Measurements from ENCODE around the gene GPATCH11.

Gene GPATCH11

DNA sequence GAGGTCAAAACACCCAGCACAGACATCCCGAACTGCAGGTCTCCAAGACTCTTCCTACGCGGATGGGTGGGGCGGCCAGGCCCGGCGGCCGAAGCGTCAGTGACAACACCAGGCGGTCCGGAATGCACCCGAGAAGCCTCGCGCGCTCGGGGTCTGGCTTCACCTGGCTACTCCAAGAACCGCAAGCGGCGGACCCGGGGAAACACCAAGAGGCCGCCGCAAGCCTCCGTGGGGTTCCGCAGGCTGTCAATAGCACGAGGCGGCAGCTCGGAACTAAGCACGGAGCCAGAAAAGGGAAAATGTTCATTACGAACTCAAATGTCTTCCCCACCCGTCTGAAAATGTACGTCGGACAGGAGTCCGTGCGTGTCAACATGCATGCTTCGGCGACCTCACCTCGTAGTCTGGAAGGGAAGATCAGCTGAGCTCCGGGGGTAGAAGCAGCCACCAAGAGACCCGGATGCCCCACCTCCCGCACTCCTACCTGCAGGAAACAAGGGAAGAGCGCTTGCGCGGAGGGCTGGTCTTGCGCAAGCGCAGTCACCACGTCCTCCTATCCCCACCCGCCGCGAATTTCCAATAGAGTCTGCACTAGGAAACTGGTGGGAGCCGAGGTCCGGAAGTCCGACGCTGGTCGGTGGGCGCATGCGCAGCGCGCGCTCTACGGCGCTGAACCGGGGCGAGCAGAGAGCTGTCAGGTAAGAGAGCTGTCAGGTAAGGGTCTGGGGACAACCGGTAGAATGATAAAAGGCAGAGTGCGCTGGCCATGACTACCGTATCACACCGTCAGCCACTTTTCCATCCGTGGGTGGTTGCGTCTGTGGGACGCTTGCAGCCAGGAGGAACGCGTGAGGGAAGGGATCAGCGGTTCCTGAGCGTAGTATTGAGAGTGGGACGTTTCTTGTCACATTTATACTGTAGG lies at the start of gene GPATCH11, which contains the start of gene HEATR5B:
GPATCH11 (plus strand) TSS at position 646 of the 922 bp plus-strand sequence. CDS start 3,864 bp downstream, outside the sequence.
HEATR5B (minus strand) TSS at position 500 of the 922 bp plus-strand sequence. CDS start 958 bp downstream, outside the sequence.
- DNase-seq: peak; percentile 97

- DNase-seq: no peak
Measured at GRCh38 chr2:37037771-37038170, 46.5 kb upstream of the GPATCH11 start.

GRCh38 chr2:37039580-37039979 lies 44.7 kb upstream of the GPATCH11 start:
- DNase-seq: no peak

DNA sequence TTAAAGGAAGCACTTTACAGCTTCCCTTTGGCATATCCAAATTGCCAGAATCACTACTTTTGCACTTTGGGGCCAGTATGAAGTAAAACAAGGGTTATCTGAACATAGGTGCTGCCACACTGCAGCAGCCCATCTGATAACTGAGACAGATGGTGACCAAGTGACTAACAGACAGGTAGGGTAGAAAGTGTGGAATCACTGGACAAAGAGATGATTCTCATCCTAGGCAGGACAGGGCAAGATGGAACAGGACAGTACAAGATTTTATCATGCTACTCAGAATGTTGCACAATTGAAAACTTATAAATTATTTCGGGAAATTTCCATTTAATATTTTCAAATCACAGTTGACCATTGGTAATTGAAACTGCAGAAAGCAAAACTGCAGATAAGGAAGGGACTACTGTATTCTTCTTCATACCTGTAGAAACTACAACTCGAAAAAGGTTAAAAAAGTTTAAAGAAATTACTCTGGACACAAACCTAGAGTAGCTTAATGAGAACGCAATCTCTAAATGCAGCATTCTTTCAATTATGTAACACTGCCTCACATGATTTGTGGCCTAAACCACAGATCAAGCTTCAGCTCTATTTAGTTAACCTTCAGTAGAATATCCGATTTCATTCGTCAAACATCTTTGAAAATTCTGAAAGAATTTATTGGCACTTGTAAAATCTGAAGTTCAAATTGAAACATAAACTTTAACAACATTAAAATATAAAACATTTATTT lies 31.6 kb upstream of the GPATCH11 start:
- DNase-seq: no peak

DNA sequence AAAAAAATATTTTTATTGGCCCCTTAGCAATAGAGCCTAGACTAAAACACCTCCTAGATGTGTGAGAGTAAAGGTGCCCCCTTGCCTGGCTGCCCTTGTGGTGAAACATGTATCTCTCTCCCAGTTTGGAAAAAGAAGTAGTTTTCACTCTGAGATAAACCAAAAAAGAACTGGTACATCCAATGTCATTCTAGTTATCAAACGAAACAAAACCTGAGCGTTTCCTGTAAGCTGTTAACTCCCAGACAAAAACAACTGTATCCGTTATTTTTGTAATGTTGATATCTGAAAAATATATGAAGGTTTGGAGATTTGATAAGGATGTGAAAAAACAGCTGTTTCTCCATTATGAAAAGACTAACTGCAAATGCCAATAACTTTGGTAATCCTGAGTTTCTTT lies 24.5 kb upstream of the GPATCH11 start:
- no peak for DNase-seq

DNA sequence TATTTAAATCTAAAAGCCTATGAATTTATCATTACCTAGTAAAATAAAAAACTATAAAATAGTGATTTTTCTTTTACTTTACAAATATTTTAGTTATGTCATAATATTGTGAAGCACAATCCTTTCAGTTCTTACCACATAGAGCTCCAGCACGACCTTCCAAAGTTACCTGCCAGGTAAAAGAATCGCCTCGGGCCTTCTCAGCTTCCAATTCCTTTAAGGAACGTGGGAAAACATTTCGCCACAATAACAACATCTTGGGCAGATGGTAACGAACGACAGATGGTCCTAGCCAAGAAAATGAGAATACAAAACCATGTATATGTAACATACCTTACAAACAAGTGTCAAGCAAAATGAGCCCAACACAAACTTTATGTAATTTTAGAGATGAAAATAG lies 23.9 kb upstream of the GPATCH11 start:
- DNase-seq: no peak

GRCh38 chr2:37061013-37061711 lies 23.2 kb upstream of the GPATCH11 start:
- DNase-seq: no peak

DNA sequence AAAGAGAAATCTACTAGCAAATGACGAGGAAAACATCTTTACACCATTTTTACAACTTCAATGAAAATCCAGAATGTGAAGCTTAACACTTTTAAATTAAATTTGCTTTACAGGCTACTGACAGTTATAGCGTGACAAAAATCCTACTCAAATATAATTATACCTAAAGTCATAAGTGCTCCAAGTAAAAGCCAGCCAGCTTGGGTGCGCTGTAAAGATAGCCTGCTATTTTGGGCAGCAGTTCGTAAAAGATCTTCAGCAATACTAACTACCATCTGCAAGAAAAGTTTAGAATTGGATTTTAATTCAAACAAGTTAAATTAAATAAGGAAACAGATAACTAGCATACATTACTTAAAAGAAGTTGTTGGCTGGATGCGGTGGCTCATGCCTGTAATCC lies 22.5 kb upstream of the GPATCH11 start:
- DNase-seq: no peak

DNA sequence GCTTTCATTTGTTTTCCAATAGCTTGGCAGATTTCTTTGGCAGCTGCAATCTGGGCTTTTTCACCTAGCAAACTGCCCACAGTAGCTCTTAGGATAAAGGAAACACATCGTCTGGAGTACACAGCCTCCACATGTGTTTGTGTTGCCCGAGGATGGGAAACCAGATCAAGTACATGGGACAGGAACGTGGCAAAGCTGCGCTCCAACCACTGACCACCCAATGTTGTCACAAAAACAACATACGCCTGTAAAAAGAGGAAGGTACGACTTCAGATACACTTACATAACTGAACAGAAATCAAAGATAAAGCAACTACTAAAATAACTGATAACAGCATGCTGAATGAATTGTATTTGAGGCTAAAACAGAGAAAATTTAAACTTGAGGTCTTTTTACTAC lies 15.6 kb upstream of the GPATCH11 start:
- DNase-seq: no peak

DNA sequence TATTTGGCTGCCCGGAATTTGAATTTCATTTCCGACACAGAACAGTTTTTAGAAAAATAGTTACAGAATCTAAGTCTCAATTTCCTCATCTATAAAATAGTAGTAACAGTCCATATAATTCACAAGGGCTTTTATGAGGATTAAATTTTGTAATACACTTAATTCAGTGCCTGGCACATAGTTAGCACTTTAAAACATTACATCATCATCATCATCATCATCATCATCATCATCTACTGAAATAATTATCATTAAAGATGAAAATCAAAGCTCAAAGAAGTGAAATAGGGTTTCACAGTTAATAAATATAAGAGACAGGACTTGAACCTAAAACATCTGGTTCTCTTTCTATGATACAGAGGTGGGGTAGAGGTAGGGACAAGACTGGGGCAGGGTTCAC lies 13.4 kb upstream of the GPATCH11 start:
- no peak for DNase-seq

DNA sequence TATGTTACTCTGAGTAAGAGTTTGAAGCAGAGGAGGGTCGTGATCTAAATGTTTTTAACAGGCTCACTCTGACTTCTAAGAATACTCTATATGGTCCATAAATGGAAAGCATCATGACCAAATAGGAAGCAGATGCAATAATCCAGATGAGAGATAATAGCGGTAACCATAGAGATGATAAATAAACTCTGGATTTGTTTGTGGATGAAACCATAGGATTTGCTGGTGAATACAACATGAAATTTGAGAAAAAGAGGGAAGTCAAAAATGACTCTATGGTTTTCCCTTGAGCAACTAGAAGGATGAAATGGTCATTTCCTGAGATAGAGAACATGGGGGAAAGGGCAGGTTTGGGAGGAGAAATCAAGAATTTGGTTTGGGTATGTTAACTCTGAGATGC lies 4.1 kb upstream of the GPATCH11 start:
- no peak for DNase-seq

DNA sequence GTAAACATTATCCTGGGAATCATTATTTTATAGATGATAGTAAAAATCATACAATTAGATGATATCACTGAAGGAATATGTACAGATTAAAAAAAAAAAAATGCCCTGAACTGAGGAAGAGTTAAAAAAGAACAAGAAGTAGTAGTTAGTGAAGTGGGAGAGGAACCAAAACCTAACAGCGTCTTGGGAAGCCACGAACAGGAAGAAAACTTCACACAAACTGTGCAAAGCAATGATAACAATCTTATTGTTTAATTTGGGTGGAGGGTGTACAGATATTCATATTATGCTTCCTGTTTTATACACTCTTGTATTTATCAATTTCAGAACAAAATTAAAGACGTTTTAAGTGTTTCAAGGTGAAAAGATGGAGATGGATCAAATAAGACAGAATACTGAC lies 3.6 kb upstream of the GPATCH11 start:
- DNase-seq: no peak

- no peak for DNase-seq
Measured at GRCh38 chr2:37084797-37085196, 479 bp downstream of the GPATCH11 start.

- no peak for DNase-seq
Measured at GRCh38 chr2:37085731-37086147, 1.4 kb downstream of the GPATCH11 start.

DNA sequence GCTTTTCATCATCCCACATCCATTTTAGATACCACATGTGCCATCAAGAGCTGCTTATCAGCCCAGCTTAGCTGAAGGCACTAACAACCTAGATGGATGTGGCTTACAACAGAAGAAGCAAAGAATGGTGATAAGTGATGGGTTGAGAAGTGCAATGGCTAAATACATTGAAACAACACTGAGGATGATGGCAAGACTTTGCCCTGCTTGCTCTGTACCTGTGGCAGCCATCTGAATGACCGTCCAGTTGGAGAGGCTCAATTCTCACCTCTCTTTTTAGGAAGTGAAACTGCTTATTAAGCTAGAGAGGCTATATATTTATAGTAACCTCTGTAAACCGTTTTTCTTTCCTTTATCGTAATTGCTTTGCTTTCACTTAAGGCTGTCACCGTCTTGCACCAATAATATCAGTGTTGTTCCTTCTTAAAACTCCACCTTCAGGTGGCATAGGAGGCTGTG lies 5.7 kb downstream of the GPATCH11 start:
- DNase-seq: no peak

DNA sequence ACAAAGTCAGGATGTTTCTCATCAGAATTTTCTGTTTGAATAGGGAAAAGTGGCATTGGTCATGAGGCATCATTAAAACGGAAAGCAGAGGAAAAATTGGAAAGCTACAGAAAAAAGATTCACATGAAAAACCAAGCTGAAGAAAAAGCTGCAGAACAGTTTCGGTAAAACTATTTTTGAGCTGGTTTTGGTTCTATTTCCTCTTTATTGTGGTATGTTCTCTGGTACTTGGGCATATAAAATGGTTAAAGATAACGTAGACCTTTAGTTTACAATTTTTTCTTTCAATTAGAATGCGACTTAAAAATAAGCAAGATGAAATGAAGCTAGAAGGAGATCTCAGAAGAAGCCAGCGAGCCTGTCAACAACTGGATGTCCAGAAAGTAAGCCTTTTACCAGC lies 7.6 kb downstream of the GPATCH11 start:
- no peak for DNase-seq

DNA sequence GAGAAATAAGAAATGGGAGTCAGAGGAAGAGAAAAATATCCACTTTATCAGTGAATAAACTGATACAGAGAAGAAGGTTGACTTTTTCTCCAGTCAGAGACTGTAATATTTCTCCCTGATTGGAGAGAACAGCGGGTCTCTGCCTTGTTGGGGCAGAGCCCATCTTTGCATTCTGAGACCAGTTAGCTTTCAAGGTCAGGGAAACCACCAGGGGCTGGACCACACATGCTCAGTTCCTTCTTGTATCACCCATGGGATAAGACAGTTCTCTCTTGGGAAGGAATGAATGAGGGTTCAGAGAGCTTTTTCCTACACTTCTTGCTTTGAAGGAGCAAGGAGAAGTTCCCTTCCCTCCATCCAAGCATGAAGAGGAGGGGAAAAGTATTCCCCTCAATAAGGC lies 12.2 kb downstream of the GPATCH11 start:
- no peak for DNase-seq

DNA sequence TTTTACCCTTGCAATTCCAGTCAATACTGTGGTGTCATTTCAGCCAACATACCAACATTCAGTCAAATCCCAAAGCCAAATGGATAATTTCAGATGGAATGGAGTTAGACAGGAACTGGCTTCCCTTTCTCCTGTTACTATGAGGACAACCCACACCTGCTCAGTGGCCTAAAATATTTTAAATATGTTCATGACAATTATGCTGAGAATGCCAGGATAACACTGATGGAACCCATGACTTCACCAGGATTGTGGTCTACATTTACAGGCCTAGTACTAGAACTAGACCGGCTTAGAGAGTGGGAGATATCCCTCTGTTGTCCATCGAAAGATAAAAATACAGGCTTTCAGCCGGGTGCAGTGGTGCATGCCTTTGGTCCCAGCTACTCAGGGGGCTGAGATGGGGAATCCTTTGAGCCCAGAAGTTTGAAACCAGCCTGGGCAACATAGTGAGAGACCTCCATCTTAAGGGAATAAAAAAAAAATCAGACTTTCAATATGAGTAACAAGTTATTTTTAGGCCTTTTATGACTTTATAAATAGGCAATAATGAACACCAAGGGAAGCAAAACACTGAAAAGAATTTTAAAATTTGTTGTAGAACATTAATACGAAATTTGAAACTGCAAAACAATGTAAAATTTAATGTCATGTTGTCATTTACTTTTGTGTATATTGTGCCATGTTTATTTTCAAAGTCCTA lies 14.2 kb downstream of the GPATCH11 start:
- no peak for DNase-seq

DNA sequence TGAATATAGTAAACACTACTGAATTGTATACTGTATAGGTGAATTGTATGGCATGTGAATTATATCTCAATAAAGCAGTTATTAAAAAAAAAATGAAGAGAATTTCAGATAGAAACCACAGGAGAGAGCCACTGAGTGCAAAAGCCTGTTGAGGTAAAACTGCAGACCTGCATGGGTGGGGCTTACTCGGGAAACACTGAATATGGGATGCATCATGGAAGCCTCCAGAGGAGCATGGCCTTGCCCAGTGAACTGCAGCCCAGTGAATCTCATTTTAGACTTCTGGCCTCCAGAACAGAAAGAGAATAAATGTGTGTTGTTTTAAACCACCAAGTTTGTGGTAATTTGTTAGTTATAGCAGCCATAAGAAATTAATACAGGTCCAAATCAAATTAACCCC lies 15.7 kb downstream of the GPATCH11 start:
- no peak for DNase-seq

DNA sequence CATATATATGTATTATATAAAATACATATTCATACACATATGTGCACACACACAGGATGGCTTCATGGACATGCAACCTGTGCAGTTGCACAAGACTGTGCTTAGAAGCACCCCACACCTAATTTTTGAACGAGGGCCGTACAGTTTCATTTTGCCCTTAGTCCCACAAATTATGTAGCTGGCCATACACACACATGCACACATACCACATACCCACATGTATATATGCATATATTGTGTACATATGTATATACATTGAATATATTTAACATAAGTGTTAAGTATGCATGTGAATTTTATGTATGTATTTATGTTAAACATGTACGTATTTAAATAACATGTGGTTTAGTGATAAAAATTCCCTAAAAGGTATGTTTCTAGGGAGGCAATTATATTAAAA lies 18.3 kb downstream of the GPATCH11 start:
- DNase-seq: no peak

DNA sequence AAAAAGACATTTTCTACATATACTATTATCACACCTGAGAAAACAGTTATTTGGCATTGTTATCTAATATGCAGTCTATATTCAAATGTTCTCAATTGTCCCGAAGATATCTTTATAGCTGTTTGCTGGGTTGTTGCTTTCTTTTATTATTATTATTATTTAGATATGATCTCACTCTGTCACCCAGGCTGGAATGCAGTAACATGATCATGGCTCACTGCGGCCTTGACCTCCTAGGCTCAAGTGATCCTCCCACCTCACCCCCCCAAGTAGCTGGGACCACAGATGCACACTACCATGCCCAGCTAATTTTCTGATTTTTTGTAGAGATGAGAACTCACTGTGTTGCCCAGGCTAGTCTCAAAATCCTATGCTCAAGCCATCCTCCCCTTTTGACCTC lies 19.9 kb downstream of the GPATCH11 start:
- DNase-seq: no peak

- no peak for DNase-seq
Measured at GRCh38 chr2:37105150-37105549, 20.8 kb downstream of the GPATCH11 start.

DNA sequence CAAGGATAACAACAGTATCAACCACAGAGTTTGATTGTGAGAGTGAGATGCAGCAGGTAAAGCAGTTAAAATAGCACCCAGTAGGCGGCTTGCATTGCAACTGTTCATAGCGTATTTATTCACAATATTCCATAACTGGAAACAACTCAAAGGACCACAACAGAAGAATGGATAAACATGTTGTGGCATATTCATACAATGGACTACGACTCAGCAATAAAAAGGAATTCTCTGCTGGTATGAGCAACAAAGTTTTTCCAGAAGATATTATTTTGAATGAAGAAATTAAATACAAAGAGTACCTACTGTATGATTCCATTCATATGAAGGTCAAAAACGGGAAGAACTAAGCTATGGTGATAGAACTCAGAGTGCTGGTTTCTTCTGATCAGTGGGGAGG lies 25.2 kb downstream of the GPATCH11 start:
- DNase-seq: no peak

All from DMS153 (cell line).